ENCODE measurements around the gene ZSCAN16. TPM values are rescaled to one million over a fixed set of nuclear protein-coding genes. Genes with fewer than 3 reads are reported as not detected.

ZSCAN16 gene
- total and polyA plus RNA-seq, 2 of the 13 experiments (the other 11 are each of a cell fraction or from before 2014, with no cell fraction given): 5.7 to 12.7 TPM

GRCh38 chr6:28124350-28124970, at the start of gene ZSCAN16 (continued):
- TF ChIP-seq ZKSCAN5 (CRISPR knock-in tag; IDR thresholded peaks at IDR 0.05): peak; percentile 79
- peak; percentile 81; the same call in 1 of the 2 replicates for TF ChIP-seq ZNF792 (CRISPR knock-in tag; IDR thresholded peaks at IDR 0.05)
- TF ChIP-seq CBX5 (CRISPR knock-in tag; IDR thresholded peaks at IDR 0.05; ENCODE audit: borderline replicate concordance): peak; percentile 75; the same call in 1 of the 2 replicates
- TF ChIP-seq ZNF160 (CRISPR knock-in tag; IDR thresholded peaks at IDR 0.05): 0 out of 2 replicates have a peak, but pooled peaks have one; percentile 78
- TF ChIP-seq TBX2 (CRISPR knock-in tag; IDR thresholded peaks at IDR 0.05; ENCODE audit: borderline replicate concordance): peak; percentile 91
- TF ChIP-seq NPAS2 (CRISPR knock-in tag; IDR thresholded peaks at IDR 0.05; ENCODE audit: borderline replicate concordance): no peak
- TF ChIP-seq, protein P1, sequence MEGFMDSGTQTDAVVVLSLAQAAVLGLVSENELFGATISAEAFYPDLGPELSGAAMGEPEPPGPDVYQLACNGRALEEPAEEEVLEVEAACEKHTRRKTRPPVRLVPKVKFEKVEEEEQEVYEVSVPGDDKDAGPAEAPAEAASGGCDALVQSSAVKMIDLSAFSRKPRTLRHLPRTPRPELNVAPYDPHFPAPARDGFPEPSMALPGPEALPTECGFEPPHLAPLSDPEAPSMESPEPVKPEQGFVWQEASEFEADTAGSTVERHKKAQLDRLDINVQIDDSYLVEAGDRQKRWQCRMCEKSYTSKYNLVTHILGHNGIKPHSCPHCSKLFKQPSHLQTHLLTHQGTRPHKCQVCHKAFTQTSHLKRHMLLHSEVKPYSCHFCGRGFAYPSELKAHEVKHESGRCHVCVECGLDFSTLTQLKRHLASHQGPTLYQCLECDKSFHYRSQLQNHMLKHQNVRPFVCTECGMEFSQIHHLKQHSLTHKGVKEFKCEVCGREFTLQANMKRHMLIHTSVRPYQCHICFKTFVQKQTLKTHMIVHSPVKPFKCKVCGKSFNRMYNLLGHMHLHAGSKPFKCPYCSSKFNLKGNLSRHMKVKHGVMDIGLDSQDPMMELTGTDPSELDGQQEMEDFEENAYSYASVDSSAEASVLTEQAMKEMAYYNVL (CRISPR knock-in tag; IDR thresholded peaks at IDR 0.05; ENCODE audit: borderline replicate concordance): peak; percentile 63; the same call in 1 of the 2 replicates
- no peak for TF ChIP-seq ZNF550 (CRISPR knock-in tag; IDR thresholded peaks at IDR 0.05; ENCODE audit: borderline replicate concordance)
- TF ChIP-seq HOXD1 (CRISPR knock-in tag; IDR thresholded peaks at IDR 0.05): no peak
- peak; percentile 96 for TF ChIP-seq KAT7 (CRISPR knock-in tag; IDR thresholded peaks at IDR 0.05; ENCODE audit: borderline replicate concordance)
- no peak for TF ChIP-seq ZNF672 (CRISPR knock-in tag; IDR thresholded peaks at IDR 0.05)
- TF ChIP-seq ZNF251 (CRISPR knock-in tag; IDR thresholded peaks at IDR 0.05): no peak
- no peak for TF ChIP-seq ZNF780A (CRISPR knock-in tag; IDR thresholded peaks at IDR 0.05)
- TF ChIP-seq SOX13 (IDR thresholded peaks at IDR 0.05): no peak; the same call in 1 of the 2 replicates
- peak in 1 of 2 experiments; percentile 69; a peak in 2 of 4 replicates for TF ChIP-seq SOX13 (CRISPR knock-in tag; conservative IDR thresholded peaks at IDR 0.05 in 1 of 2, IDR thresholded peaks at IDR 0.05 in 1 of 2)
- TF ChIP-seq JUND (CRISPR knock-in tag; IDR thresholded peaks at IDR 0.05): peak; percentile 73
- TF ChIP-seq, protein P2, sequence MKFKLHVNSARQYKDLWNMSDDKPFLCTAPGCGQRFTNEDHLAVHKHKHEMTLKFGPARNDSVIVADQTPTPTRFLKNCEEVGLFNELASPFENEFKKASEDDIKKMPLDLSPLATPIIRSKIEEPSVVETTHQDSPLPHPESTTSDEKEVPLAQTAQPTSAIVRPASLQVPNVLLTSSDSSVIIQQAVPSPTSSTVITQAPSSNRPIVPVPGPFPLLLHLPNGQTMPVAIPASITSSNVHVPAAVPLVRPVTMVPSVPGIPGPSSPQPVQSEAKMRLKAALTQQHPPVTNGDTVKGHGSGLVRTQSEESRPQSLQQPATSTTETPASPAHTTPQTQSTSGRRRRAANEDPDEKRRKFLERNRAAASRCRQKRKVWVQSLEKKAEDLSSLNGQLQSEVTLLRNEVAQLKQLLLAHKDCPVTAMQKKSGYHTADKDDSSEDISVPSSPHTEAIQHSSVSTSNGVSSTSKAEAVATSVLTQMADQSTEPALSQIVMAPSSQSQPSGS (CRISPR knock-in tag; IDR thresholded peaks at IDR 0.05): peak; percentile 76; the same call in 1 of the 2 replicates
- TF ChIP-seq CBFB (CRISPR knock-in tag; IDR thresholded peaks at IDR 0.05): no peak
- TF ChIP-seq NFYB (CRISPR knock-in tag; IDR thresholded peaks at IDR 0.05): peak; percentile 76
- TF ChIP-seq RFXANK (CRISPR knock-in tag; IDR thresholded peaks at IDR 0.05): no peak
- peak; percentile 89 for TF ChIP-seq ZFP91 (CRISPR knock-in tag; IDR thresholded peaks at IDR 0.05; ENCODE audit: borderline replicate concordance)
- TF ChIP-seq NR3C1 (CRISPR knock-in tag; IDR thresholded peaks at IDR 0.05): no peak
- peak; percentile 65; the same call in 1 of the 2 replicates for TF ChIP-seq ZBTB25 (CRISPR knock-in tag; IDR thresholded peaks at IDR 0.05)
- TF ChIP-seq HMGA1 (CRISPR knock-in tag; conservative IDR thresholded peaks at IDR 0.05): no peak
- peak; percentile 66; the same call in 1 of the 2 replicates for TF ChIP-seq ZNF556 (CRISPR knock-in tag; IDR thresholded peaks at IDR 0.05; ENCODE audit: borderline replicate concordance)
